ENCODE data around the gene RASGRF2.
"Not testable (repeated sequence)": the region's sequence is repeated elsewhere in the genome, so short reads cannot be mapped to it uniquely, and the experiment has no call there.

RASGRF2 gene

DNA sequence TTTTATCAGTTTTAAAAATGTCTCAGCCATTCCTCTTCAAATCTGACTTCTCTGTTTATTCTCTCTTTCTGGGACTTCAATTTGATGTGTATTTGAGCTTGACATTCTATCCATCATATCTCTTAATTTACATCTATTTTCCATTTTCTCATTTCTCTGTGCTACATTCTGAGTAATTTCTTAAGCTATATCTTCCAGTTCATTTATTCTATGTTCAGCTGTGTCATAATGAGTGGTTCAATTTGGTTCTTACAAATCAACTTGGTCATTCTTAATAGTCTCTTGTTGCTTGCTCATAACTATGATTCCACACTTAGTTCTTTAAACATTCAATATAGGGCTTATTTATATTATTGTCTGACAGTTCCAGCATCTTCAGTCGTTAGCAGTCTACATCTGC, 289.8 kb downstream of the RASGRF2 start:
- Histone ChIP-seq H3K4me3 (ENCODE audit: insufficient read depth, low read depth, low read length, poor library complexity, severe bottlenecking) (no peak overlapping the region), H3K4me1 (ENCODE audit: control insufficient read depth, insufficient read depth, low read length, poor library complexity, severe bottlenecking) (no peaks in the 10 kb centered on the region), H3K27ac (ENCODE audit: insufficient read depth, low read length, poor library complexity, severe bottlenecking) (no peak overlapping the region), H3K36me3 (ENCODE audit: control insufficient read depth, insufficient read depth, low read length) (peaks cover 4% of the 10 kb centered on the region), H3K9me3 (ENCODE audit: control insufficient read depth, low read length) (no peaks in the 10 kb centered on the region), H3K27me3 (replicated peaks; ENCODE audit: control insufficient read depth, insufficient read depth, low read length, poor library complexity, severe bottlenecking) (no peaks in the 10 kb centered on the region)
- no peak for DNase-seq

DNA sequence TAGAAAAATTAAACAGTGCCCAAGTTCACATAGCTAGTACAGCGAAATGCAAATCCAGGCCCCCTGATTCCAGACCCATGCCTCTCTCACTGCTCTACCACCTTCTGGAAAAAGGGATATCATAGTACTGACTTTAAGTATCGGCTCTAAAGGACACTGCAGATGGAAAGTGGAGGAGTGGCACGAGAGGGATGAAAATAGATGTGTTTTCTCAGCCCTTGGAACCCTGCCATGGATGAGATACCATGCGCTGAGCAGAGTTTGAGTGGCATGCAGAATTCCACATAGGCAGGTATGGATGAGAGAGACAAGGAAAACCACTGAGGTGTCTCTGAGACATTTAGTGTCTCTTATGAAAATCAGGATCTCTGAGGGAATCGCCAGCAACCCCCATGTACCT, 291.8 kb downstream of the RASGRF2 start:
- no peaks in the 10 kb centered on the region for H3K27me3 ChIP-seq (replicated peaks; ENCODE audit: control insufficient read depth, insufficient read depth, low read length, poor library complexity, severe bottlenecking)
- H3K27ac ChIP-seq (ENCODE audit: insufficient read depth, low read length, poor library complexity, severe bottlenecking): no peak overlapping the region
- H3K36me3 ChIP-seq (ENCODE audit: control insufficient read depth, insufficient read depth, low read length): peaks cover 4% of the 10 kb centered on the region
- no peak for DNase-seq
- H3K9me3 ChIP-seq (ENCODE audit: control insufficient read depth, low read length): no peaks in the 10 kb centered on the region
- H3K4me1 ChIP-seq (ENCODE audit: control insufficient read depth, insufficient read depth, low read length, poor library complexity, severe bottlenecking): no peaks in the 10 kb centered on the region
- no peak overlapping the region for H3K4me3 ChIP-seq (ENCODE audit: insufficient read depth, low read depth, low read length, poor library complexity, severe bottlenecking)

DNA sequence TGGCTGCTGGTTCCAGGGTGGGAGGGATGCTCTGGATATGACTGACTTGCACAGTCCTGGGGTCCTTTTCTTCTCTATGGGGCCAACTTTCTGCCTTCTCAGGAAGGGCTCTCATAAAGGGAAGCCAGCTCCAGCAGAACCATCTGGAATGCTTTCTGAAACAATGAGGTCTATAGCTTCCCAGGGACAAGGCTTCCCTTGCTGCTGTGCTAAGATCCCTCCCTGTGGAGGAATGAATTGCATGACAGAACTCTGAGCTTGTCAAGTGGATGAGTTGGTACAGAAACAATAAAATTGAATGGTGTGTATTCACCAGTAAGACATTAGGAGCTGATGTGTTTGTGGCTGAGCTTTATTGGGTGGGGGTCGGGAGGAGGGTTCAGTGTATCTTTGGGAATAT, 292.7 kb downstream of the RASGRF2 start:
- Histone ChIP-seq H3K36me3 (ENCODE audit: control insufficient read depth, insufficient read depth, low read length) (peaks cover 4% of the 10 kb centered on the region), H3K4me3 (ENCODE audit: insufficient read depth, low read depth, low read length, poor library complexity, severe bottlenecking) (no peak overlapping the region), H3K4me1 (ENCODE audit: control insufficient read depth, insufficient read depth, low read length, poor library complexity, severe bottlenecking) (no peaks in the 10 kb centered on the region), H3K27me3 (replicated peaks; ENCODE audit: control insufficient read depth, insufficient read depth, low read length, poor library complexity, severe bottlenecking) (no peaks in the 10 kb centered on the region), H3K9me3 (ENCODE audit: control insufficient read depth, low read length) (no peaks in the 10 kb centered on the region), H3K27ac (ENCODE audit: insufficient read depth, low read length, poor library complexity, severe bottlenecking) (no peak overlapping the region)
- DNase-seq: no peak

DNA sequence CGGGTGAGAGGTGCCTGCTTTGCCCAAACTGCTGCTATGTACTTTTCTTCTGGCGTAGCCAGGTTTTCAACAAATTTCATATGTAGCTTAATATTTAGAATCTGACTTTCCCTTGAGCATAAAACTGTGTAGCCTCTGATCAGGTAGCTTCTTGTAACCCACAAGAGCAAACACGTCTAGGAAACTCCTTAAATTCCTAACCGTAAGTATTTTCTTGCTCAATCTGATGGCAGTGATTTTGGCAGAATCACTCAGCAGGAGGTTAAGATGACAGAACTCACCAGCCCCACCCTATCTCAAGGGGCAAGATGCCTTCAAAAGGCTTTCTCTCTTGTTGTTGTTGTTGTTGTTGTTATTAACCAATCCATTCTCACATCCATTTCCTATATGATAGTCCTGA, 293.7 kb downstream of the RASGRF2 start:
- DNase-seq: no peak
- H3K4me1 ChIP-seq (ENCODE audit: control insufficient read depth, insufficient read depth, low read length, poor library complexity, severe bottlenecking): no peaks in the 10 kb centered on the region
- H3K27me3 ChIP-seq (replicated peaks; ENCODE audit: control insufficient read depth, insufficient read depth, low read length, poor library complexity, severe bottlenecking): no peaks in the 10 kb centered on the region
- H3K4me3 ChIP-seq (ENCODE audit: insufficient read depth, low read depth, low read length, poor library complexity, severe bottlenecking): no peak overlapping the region
- H3K36me3 ChIP-seq (ENCODE audit: control insufficient read depth, insufficient read depth, low read length): peaks cover 4% of the 10 kb centered on the region
- no peaks in the 10 kb centered on the region for H3K9me3 ChIP-seq (ENCODE audit: control insufficient read depth, low read length)
- H3K27ac ChIP-seq (ENCODE audit: insufficient read depth, low read length, poor library complexity, severe bottlenecking): no peak overlapping the region

DNA sequence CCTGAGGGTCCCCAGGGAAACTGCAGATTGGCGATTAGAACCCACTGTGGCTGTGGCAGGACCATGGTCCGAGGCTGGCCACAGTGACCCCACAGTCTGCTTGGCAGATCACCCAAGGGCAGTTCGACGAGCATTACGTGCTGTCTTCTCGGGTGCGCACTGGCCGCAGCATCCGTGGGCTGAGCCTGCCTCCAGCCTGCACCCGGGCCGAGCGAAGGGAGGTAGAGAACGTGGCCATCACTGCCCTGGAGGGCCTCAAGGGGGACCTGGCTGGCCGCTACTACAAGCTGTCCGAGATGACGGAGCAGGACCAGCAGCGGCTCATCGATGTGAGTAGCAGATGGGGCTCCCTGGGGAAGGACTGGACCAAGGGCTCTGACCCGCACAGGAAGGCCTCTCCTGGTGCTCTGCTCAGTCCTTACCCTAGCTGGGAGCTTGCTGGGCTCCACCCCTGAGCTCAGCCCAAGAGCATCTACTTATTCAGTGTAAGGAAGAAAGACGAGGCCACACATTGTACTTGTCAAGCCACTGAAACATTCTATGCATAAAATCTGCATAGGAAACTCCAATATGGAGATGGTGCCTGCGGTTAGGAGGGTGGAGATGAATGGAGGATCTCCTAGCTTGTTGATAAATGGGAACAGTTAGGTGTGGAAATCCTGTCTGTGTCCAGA, 294.9 kb downstream of the RASGRF2 start:
- peaks cover 4% of the 10 kb centered on the region for H3K36me3 ChIP-seq (ENCODE audit: control insufficient read depth, insufficient read depth, low read length)
- H3K4me1 ChIP-seq (ENCODE audit: control insufficient read depth, insufficient read depth, low read length, poor library complexity, severe bottlenecking): no peaks in the 10 kb centered on the region
- H3K27ac ChIP-seq (ENCODE audit: insufficient read depth, low read length, poor library complexity, severe bottlenecking): no peak overlapping the region
- no peak overlapping the region for H3K4me3 ChIP-seq (ENCODE audit: insufficient read depth, low read depth, low read length, poor library complexity, severe bottlenecking)
- H3K9me3 ChIP-seq (ENCODE audit: control insufficient read depth, low read length): no peaks in the 10 kb centered on the region
- DNase-seq: no peak
- no peaks in the 10 kb centered on the region for H3K27me3 ChIP-seq (replicated peaks; ENCODE audit: control insufficient read depth, insufficient read depth, low read length, poor library complexity, severe bottlenecking)

DNA sequence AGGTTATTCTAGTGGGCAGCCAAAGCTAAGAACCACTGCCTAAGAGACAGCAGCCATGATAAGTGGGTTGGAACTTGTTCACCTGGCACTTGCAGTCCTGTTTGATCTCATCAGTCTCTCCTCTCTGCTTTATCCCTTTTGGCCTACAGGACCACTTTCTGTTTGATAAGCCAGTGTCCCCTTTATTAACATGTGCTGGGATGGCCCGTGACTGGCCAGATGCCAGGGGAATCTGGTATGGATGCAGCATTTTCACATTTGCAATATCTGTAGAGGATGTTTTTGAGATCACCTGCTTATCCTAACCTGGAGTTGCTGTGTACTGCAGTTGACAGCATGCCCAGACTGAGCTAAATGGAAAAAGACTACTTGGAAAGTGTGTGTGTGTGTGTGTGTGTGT, 296.6 kb downstream of the RASGRF2 start:
- no peak overlapping the region for H3K4me3 ChIP-seq (ENCODE audit: insufficient read depth, low read depth, low read length, poor library complexity, severe bottlenecking)
- no peaks in the 10 kb centered on the region for H3K27me3 ChIP-seq (replicated peaks; ENCODE audit: control insufficient read depth, insufficient read depth, low read length, poor library complexity, severe bottlenecking)
- no peak overlapping the region for H3K27ac ChIP-seq (ENCODE audit: insufficient read depth, low read length, poor library complexity, severe bottlenecking)
- peaks cover 4% of the 10 kb centered on the region for H3K36me3 ChIP-seq (ENCODE audit: control insufficient read depth, insufficient read depth, low read length)
- no peaks in the 10 kb centered on the region for H3K9me3 ChIP-seq (ENCODE audit: control insufficient read depth, low read length)
- no peaks in the 10 kb centered on the region for H3K4me1 ChIP-seq (ENCODE audit: control insufficient read depth, insufficient read depth, low read length, poor library complexity, severe bottlenecking)
- DNase-seq: no peak

DNA sequence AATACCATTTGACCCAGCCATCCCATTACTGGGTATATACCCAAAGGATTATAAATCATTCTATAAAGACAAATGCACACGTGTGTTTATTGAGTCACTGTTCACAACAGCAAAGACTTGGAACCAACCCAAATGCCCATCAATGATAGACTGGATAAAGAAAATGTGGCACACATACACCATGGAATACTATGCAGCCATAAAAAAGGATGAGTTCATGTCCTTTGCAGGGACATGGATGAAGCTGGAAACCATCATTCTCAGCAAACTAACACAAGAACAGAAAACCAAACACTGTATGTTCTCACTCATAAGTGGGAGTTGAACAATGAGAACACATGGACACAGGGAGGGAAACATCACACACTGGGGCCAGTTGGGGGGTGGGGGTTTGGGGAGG, 302.6 kb downstream of the RASGRF2 start:
- not testable (repeated sequence) for DNase-seq; H3K27me3 ChIP-seq (replicated peaks; ENCODE audit: control insufficient read depth, insufficient read depth, low read length, poor library complexity, severe bottlenecking); H3K27ac ChIP-seq (ENCODE audit: insufficient read depth, low read length, poor library complexity, severe bottlenecking); H3K4me1 ChIP-seq (ENCODE audit: control insufficient read depth, insufficient read depth, low read length, poor library complexity, severe bottlenecking); H3K4me3 ChIP-seq (ENCODE audit: insufficient read depth, low read depth, low read length, poor library complexity, severe bottlenecking); H3K36me3 ChIP-seq (ENCODE audit: control insufficient read depth, insufficient read depth, low read length); H3K9me3 ChIP-seq (ENCODE audit: control insufficient read depth, low read length)

DNA sequence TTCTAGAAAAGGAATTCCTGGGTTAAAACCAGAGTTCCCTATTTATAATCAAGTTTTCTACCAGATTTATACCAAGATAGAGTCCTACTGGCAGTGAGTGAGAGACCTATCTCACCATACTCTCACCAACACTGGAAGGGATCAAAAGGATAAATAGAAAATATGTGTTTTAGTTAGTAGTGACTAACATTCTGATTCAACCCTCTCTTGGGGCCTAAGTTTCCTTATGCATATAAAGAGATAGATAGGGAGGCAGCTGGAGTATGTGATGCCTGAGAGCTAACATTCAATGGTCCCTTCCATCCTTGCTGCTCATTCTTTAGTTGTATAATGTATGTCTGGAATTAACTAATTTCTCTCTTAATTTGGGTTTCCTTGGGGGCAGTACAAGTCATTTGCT, 304.9 kb downstream of the RASGRF2 start:
- no peaks in the 10 kb centered on the region for H3K4me1 ChIP-seq (ENCODE audit: control insufficient read depth, insufficient read depth, low read length, poor library complexity, severe bottlenecking)
- no peaks in the 10 kb centered on the region for H3K27me3 ChIP-seq (replicated peaks; ENCODE audit: control insufficient read depth, insufficient read depth, low read length, poor library complexity, severe bottlenecking)
- no peaks in the 10 kb centered on the region for H3K36me3 ChIP-seq (ENCODE audit: control insufficient read depth, insufficient read depth, low read length)
- no peak overlapping the region for H3K4me3 ChIP-seq (ENCODE audit: insufficient read depth, low read depth, low read length, poor library complexity, severe bottlenecking)
- H3K9me3 ChIP-seq (ENCODE audit: control insufficient read depth, low read length): no peaks in the 10 kb centered on the region
- no peak overlapping the region for H3K27ac ChIP-seq (ENCODE audit: insufficient read depth, low read length, poor library complexity, severe bottlenecking)
- DNase-seq: no peak

DNA sequence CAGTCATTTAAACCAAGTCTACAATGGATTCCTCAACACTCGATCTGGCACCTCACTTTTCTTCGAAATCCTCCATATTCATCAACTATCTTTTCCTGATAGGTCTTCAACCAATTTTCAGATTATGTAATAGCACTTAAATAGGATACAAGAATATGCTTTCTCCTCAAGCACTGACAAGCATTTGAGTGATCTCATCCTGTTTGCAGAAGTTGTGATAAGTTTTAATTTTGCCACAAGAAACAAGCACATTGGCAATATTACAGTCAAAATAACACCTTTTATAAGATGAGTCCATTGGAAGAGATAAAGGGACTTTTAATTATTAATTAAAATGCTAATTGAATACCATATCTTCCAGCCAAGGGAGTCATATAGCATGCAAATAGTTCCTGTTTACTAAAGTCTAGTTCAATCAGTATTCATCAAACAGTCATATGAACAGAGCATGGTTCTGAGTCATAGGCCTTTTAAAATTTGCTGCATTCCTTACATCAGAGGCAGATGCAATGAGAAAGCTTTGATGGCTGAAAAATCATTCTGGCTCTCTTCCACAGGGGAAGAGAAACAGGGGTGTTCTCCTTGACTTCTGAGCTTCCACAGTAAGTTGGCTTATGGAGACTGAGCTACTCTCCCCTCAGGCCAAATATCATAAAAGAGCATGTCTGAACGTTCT, 308.5 kb downstream of the RASGRF2 start:
- DNase-seq: no peak
- Histone ChIP-seq H3K27me3 (replicated peaks; ENCODE audit: control insufficient read depth, insufficient read depth, low read length, poor library complexity, severe bottlenecking) (no peaks in the 10 kb centered on the region), H3K9me3 (ENCODE audit: control insufficient read depth, low read length) (no peaks in the 10 kb centered on the region), H3K4me1 (ENCODE audit: control insufficient read depth, insufficient read depth, low read length, poor library complexity, severe bottlenecking) (no peaks in the 10 kb centered on the region), H3K4me3 (ENCODE audit: insufficient read depth, low read depth, low read length, poor library complexity, severe bottlenecking) (no peak overlapping the region), H3K36me3 (ENCODE audit: control insufficient read depth, insufficient read depth, low read length) (no peaks in the 10 kb centered on the region), H3K27ac (ENCODE audit: insufficient read depth, low read length, poor library complexity, severe bottlenecking) (no peak overlapping the region)

DNA sequence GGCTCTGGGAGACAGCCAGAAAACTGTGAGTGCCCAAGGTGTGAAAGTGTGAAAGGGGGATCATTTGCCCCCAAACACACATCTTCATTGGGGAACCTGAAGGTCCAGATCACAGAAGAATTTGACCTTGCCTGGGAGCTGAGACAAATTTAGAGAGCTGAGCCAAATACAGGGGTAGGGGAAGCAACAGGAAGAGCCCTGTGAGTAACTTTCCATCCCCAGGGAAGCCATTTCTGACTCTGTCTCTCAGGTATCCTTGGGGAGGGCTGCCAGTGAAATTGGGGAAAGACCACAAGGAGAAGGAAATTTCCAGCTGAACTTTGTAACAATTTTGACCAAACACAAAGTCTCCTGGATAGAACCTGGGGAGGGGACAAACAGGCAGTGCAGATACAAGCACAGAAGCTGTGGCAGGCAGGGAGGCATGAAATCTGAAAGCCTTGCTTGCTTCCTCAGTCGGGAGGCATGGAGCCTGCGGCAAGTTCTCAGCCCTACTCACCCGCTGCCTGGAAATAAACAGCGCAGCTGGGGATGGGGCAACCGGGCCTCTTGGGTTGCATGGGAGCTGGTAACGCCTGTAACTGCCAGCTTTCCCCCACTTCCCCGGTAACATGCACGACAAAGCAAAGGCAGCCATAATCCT, 309.7 kb downstream of the RASGRF2 start:
- no peaks in the 10 kb centered on the region for H3K9me3 ChIP-seq (ENCODE audit: control insufficient read depth, low read length)
- no peak for DNase-seq
- no peak overlapping the region for H3K27ac ChIP-seq (ENCODE audit: insufficient read depth, low read length, poor library complexity, severe bottlenecking)
- H3K36me3 ChIP-seq (ENCODE audit: control insufficient read depth, insufficient read depth, low read length): no peaks in the 10 kb centered on the region
- H3K4me1 ChIP-seq (ENCODE audit: control insufficient read depth, insufficient read depth, low read length, poor library complexity, severe bottlenecking): no peaks in the 10 kb centered on the region
- no peaks in the 10 kb centered on the region for H3K27me3 ChIP-seq (replicated peaks; ENCODE audit: control insufficient read depth, insufficient read depth, low read length, poor library complexity, severe bottlenecking)
- no peak overlapping the region for H3K4me3 ChIP-seq (ENCODE audit: insufficient read depth, low read depth, low read length, poor library complexity, severe bottlenecking)

Data from effector memory CD4-positive, alpha-beta T cell (primary cell).